ENCODE measurements around the gene VWCE.
"Not testable (repeated sequence)": the region's sequence is repeated elsewhere in the genome, so short reads cannot be mapped to it uniquely, and the experiment has no call there.

- TF ChIP-seq CREB1 (CRISPR knock-in tag; IDR thresholded peaks at IDR 0.05); CTCF (IDR thresholded peaks at IDR 0.05): not testable (repeated sequence)
These were observed 82.9 kb downstream of the VWCE start for GRCh38 chr11:61212202-61212601.

Measured in WTC11 (cell line).